NT2/D1 (cell line): Measurements from ENCODE around the gene MAST4.

Experiments used
- DNase-seq: peaks from one replicate; pipeline ENCODE4 v3.0.0-alpha.2; 2011; ENCODE audit warnings: low read depth, low spot score
- H3K27me3 ChIP-seq: 2 replicates; pipeline ENCODE4 v1.6.0; 2011; ENCODE audit warnings: mild to moderate bottlenecking; ENCODE audit not compliant: insufficient read length, insufficient read depth
- H3K36me3 ChIP-seq: 2 replicates; pipeline ENCODE4 v1.6.1; 2011; ENCODE audit warnings: mild to moderate bottlenecking, low read length, mixed read lengths; ENCODE audit not compliant: insufficient read depth, insufficient read length
- H3K4me1 ChIP-seq: 2 replicates; pipeline ENCODE4 v1.5.1; 2011; ENCODE audit not compliant: insufficient read depth, insufficient read length
- H3K4me3 ChIP-seq: 2 replicates; pipeline ENCODE4 v1.5.1; 2011; ENCODE audit warnings: low read depth; ENCODE audit not compliant: insufficient read length
- H3K9ac ChIP-seq: 2 replicates; pipeline ENCODE4 v1.6.0; 2011; ENCODE audit warnings: low read depth; ENCODE audit not compliant: insufficient read length
- H3K9me3 ChIP-seq: 2 replicates; pipeline ENCODE4 v1.5.1; 2011; ENCODE audit warnings: mild to moderate bottlenecking, low read length; ENCODE audit not compliant: insufficient read depth
- SUZ12 ChIP-seq: IDR thresholded peaks from 2 replicates; pipeline ENCODE4 v1.6.1; 2011; ENCODE audit not compliant: insufficient read length, insufficient read depth; ENCODE audit errors: extremely low read depth
- YY1 ChIP-seq: IDR thresholded peaks from 2 replicates; pipeline ENCODE4 v1.6.1; 2011; ENCODE audit not compliant: insufficient read length, insufficient read depth
- ZNF274 ChIP-seq: IDR thresholded peaks from 2 replicates; pipeline ENCODE4 v1.6.1; 2011; ENCODE audit warnings: mild to moderate bottlenecking, low read depth, low read length

Gene MAST4

DNA sequence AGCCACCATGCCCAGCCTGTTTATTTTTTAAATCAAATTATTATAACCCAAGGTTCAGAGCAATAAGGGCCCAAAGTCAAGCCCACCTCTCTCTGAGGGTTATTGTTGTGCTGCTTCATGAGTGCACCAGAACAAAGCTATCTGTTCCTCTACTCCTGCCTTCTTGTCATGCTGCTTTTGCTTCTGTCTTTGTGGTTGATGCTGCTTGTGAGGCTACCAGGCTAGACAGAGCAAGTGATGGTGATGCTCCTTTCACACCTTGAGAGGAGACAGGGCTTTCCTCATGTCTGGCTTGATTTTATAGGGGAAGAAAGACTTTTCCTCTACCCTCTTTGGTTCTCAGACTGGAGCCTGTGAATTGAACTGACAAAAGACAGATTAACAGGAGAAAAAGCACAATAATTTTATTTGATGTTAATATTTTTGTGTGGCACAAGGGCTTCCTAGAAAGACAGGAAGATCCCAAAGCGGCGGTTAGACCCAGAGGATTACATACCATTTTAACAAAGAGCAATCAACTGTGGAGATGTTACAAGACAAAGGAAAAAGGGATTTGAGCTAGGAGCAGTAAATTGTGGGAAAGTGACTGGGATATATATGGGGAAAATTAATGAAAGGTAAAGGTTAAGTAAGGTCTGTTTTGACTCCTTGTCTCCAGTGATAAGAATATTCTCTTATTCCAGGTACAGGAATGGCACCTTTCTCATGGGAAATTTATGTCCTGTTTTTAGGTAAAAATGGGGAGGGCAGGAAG lies 604.8 kb downstream of the MAST4 start:
- Histone ChIP-seq H3K9ac (no peak overlapping the region), H3K36me3 (no peaks in the 10 kb centered on the region), H3K27me3 (no peaks in the 10 kb centered on the region), H3K4me1 (no peaks in the 10 kb centered on the region), H3K9me3 (no peaks in the 10 kb centered on the region), H3K4me3 (no peak overlapping the region)
- no peak for DNase-seq
- TF ChIP-seq YY1, result no peak
- TF ChIP-seq ZNF274, result no peak

DNA sequence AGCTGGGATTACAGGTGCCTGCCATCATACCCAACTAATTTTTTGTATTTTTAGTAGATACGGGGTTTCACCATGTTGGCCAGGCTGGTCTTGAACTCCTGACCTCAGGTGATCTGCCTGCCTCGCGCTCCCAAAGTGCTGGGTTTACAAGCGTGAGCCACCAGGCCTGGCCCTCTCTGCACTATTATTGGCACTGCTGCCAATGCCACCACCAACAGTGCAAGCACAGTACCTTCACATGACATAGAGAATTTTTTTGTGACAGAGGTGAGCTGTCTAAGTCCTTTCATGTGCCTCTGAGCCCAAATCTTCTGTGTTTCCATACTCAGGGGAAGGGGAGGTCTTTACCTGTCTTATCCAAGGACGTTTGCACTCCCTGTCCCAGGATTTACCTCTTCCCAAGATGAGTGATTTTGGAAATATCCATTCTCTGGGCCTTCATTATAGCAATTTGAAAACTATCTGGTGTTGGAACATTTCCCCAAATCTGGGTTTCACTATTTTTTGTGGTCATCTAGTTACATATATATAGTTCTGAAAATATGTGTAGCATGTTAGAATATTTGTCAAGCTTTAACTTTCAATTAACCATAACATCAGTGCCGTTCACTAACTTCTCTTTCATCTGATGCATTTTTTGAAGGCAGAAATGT lies 605.8 kb downstream of the MAST4 start:
- H3K9me3 ChIP-seq, result no peaks in the 10 kb centered on the region
- no peaks in the 10 kb centered on the region for H3K27me3 ChIP-seq
- H3K36me3 ChIP-seq, result no peaks in the 10 kb centered on the region
- no peak for TF ChIP-seq YY1
- TF ChIP-seq ZNF274, result no peak
- TF ChIP-seq SUZ12, result no peak
- H3K4me3 ChIP-seq, result no peak overlapping the region
- H3K9ac ChIP-seq, result no peak overlapping the region
- no peak for DNase-seq
- H3K4me1 ChIP-seq, result no peaks in the 10 kb centered on the region

DNA sequence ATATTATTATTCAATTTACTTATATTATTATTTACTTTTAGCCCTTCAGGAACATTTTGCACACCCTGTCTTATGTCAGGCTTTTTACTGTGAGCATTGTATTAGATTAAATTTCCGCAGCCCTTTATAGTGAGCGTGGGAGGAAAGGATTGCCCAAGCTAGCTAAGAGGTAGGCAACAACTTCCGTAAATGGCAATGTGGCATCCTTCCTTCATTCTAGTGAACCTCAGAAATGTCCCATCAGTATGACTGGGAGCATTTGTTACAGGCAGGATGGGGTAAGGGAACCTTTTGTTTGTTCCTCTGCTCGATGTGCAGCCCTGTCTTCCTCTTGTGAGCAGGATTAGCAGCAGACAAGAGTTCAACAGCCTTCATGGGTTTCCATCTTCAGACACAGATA lies 606.6 kb downstream of the MAST4 start:
- no peaks in the 10 kb centered on the region for H3K9me3 ChIP-seq
- H3K9ac ChIP-seq, result no peak overlapping the region
- no peaks in the 10 kb centered on the region for H3K36me3 ChIP-seq
- H3K4me3 ChIP-seq, result no peak overlapping the region
- DNase-seq, result no peak
- no peaks in the 10 kb centered on the region for H3K4me1 ChIP-seq
- H3K27me3 ChIP-seq, result no peaks in the 10 kb centered on the region
- TF ChIP-seq SUZ12 (no peak), ZNF274 (no peak), YY1 (no peak)

DNA sequence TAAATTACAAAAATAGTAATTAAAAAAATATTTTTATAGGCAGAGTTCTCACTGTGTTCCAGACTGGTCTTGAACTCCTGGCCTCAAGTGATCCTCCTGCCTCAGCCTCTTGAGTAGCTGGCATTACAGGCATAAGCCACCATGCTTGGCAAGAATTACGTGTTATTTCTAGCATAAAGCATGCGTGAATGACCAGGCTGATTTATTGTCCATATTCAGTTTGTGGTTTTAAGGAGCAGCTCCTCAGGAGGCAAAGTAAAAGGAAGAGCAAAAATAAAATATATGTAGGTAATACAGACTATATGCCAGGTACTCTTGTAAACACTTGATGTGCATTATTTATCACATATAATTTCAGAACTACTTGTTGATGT lies 607.5 kb downstream of the MAST4 start:
- Histone ChIP-seq H3K4me3 (no peak overlapping the region), H3K36me3 (no peaks in the 10 kb centered on the region), H3K9ac (no peak overlapping the region), H3K4me1 (no peaks in the 10 kb centered on the region), H3K27me3 (no peaks in the 10 kb centered on the region), H3K9me3 (no peaks in the 10 kb centered on the region)
- DNase-seq, result no peak
- no peak for TF ChIP-seq ZNF274
- no peak for TF ChIP-seq YY1
- TF ChIP-seq SUZ12, result no peak

DNA sequence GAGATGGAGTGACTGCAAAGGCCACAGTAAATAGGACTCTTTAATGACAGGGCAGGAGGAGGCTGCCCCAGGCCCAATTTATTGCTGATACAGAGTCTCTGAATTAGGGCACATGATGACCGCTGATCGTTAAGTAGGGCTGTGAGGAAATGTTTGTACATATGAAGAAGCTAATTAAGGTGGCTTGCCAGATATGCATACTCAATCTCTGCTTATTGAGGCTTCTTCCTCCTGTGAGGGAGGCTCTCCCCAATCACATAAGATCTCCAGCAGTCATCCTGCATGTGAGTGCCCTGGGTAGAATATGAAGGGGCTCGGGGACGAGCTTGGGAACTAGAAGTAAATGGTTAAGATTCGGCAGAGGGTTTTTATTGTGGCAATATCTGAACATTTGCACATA lies 608.6 kb downstream of the MAST4 start:
- no peak overlapping the region for H3K4me3 ChIP-seq

DNA sequence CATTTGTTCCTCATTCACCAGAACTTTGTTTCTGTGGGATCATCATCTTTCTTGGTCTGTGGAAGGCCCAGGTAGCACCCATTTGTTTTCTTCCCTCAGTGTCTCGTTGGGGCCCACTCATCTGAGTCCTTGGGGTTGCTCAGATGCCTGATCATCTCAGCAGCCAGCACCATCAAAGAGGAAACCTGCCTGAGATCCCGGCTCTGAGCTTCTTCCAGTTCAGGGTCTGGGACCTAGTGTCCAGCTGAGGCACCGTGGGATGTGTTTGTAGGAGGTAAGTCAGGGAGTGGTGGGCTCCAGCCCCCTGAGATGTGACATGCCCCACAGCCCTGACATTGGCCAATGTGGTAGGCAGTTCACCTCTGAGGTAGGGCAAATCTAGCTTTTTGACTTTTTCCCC lies 609.8 kb downstream of the MAST4 start:
- no peaks in the 10 kb centered on the region for H3K36me3 ChIP-seq
- no peaks in the 10 kb centered on the region for H3K27me3 ChIP-seq
- DNase-seq, result no peak
- H3K4me1 ChIP-seq, result peaks cover 3% of the 10 kb centered on the region
- no peak overlapping the region for H3K9ac ChIP-seq
- no peaks in the 10 kb centered on the region for H3K9me3 ChIP-seq
- TF ChIP-seq YY1 (no peak), SUZ12 (no peak), ZNF274 (no peak)
- H3K4me3 ChIP-seq, result no peak overlapping the region

More for the DNA sequence above, 608.6 kb downstream of the MAST4 start:
- no peaks in the 10 kb centered on the region for H3K9me3 ChIP-seq
- no peak for DNase-seq
- H3K36me3 ChIP-seq, result no peaks in the 10 kb centered on the region
- no peak for TF ChIP-seq YY1
- no peak for TF ChIP-seq SUZ12
- TF ChIP-seq ZNF274, result no peak
- H3K27me3 ChIP-seq, result no peaks in the 10 kb centered on the region
- peaks cover 3% of the 10 kb centered on the region for H3K4me1 ChIP-seq
- H3K9ac ChIP-seq, result no peak overlapping the region

DNA sequence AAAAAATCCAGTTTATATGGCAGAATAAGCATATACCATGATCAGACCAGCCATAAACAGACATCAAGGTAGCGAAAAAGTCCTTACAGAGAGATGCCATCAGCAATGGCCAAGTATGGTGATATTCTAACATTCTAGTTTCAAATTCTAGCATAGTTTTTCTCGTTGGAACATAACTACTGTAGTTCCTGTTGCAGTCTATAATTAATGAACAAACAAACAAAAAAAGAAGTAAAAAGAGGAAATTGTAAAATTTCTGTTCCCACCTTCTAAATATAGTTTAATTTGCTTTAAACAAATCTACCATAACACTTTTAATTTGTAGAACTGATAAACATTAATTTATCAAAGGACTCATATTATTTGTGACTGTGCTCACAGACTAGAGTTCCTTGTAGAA lies 610.3 kb downstream of the MAST4 start:
- Histone ChIP-seq H3K9ac (no peak overlapping the region), H3K4me3 (no peak overlapping the region), H3K9me3 (no peaks in the 10 kb centered on the region), H3K4me1 (peaks cover 3% of the 10 kb centered on the region), H3K27me3 (no peaks in the 10 kb centered on the region), H3K36me3 (no peaks in the 10 kb centered on the region)
- DNase-seq, result no peak
- no peak for TF ChIP-seq SUZ12
- TF ChIP-seq ZNF274, result no peak
- no peak for TF ChIP-seq YY1

DNA sequence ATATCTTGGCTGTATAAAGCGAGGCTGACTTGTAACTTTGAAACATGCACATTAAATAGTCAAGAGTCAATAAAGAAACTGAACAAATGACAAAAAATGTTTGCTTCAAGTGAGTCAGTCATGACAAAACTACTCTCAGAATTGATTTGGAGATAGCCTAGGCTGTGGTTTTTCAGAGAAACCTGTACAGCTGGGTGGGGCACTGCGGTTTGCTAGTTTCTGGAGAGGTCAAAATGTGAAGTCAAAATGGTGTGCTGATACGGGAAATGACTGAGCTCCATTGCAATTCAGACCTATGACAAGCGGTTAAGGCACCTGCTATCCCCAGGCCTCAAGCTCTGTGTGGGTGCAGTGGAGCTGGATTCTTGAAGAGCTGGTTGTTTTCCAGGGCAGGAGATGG lies 610.7 kb downstream of the MAST4 start:
- H3K36me3 ChIP-seq, result no peaks in the 10 kb centered on the region
- TF ChIP-seq SUZ12 (no peak), ZNF274 (no peak), YY1 (no peak)
- H3K27me3 ChIP-seq, result no peaks in the 10 kb centered on the region
- H3K4me3 ChIP-seq, result no peak overlapping the region
- DNase-seq, result no peak
- H3K4me1 ChIP-seq, result peaks cover 3% of the 10 kb centered on the region
- H3K9ac ChIP-seq, result no peak overlapping the region
- no peaks in the 10 kb centered on the region for H3K9me3 ChIP-seq
